ENCODE measurements around the gene IGF1R. TPM values are rescaled to one million over a fixed set of nuclear protein-coding genes. Genes with fewer than 3 reads are reported as not detected.

The IGF1R gene
- total and polyA plus RNA-seq, 2 of the 13 experiments (the other 11 are each of a cell fraction or from before 2014, with no cell fraction given): 15.9 to 18.4 TPM

DNA sequence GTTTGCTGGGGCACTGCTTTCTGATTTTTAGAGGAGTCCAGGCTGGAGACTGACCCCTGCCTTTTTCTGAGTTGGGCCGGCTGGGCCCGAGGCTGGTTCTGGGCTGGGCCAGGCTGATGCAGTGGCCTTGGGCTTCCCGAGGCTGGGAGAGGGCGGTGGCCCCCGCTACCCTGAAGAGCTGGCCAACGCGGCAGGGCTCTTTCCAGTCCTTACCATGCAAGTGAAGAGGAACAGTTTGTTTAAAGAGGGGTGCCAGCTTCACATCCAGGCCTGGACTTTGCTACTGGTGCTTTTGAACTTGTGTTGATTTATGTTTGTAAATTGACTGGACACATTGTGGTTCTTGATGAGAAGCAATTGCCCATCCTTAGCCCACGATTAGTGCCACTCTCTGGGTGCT lies 15.3 kb downstream of the IGF1R start (continued):
- 0 out of 2 replicates have a peak, but pooled peaks have one; percentile 37 for TF ChIP-seq SOX5 (CRISPR knock-in tag; IDR thresholded peaks at IDR 0.05; ENCODE audit: borderline replicate concordance)
- TF ChIP-seq IKZF5 (CRISPR knock-in tag; IDR thresholded peaks at IDR 0.05): 0 out of 2 replicates have a peak, but pooled peaks have one; percentile 35
- TF ChIP-seq, protein P1, sequence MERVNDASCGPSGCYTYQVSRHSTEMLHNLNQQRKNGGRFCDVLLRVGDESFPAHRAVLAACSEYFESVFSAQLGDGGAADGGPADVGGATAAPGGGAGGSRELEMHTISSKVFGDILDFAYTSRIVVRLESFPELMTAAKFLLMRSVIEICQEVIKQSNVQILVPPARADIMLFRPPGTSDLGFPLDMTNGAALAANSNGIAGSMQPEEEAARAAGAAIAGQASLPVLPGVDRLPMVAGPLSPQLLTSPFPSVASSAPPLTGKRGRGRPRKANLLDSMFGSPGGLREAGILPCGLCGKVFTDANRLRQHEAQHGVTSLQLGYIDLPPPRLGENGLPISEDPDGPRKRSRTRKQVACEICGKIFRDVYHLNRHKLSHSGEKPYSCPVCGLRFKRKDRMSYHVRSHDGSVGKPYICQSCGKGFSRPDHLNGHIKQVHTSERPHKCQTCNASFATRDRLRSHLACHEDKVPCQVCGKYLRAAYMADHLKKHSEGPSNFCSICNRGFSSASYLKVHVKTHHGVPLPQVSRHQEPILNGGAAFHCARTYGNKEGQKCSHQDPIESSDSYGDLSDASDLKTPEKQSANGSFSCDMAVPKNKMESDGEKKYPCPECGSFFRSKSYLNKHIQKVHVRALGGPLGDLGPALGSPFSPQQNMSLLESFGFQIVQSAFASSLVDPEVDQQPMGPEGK (CRISPR knock-in tag; IDR thresholded peaks at IDR 0.05): peak; percentile 87
- TF ChIP-seq SATB2 (CRISPR knock-in tag; IDR thresholded peaks at IDR 0.05): no peak
- TF ChIP-seq, protein P2, sequence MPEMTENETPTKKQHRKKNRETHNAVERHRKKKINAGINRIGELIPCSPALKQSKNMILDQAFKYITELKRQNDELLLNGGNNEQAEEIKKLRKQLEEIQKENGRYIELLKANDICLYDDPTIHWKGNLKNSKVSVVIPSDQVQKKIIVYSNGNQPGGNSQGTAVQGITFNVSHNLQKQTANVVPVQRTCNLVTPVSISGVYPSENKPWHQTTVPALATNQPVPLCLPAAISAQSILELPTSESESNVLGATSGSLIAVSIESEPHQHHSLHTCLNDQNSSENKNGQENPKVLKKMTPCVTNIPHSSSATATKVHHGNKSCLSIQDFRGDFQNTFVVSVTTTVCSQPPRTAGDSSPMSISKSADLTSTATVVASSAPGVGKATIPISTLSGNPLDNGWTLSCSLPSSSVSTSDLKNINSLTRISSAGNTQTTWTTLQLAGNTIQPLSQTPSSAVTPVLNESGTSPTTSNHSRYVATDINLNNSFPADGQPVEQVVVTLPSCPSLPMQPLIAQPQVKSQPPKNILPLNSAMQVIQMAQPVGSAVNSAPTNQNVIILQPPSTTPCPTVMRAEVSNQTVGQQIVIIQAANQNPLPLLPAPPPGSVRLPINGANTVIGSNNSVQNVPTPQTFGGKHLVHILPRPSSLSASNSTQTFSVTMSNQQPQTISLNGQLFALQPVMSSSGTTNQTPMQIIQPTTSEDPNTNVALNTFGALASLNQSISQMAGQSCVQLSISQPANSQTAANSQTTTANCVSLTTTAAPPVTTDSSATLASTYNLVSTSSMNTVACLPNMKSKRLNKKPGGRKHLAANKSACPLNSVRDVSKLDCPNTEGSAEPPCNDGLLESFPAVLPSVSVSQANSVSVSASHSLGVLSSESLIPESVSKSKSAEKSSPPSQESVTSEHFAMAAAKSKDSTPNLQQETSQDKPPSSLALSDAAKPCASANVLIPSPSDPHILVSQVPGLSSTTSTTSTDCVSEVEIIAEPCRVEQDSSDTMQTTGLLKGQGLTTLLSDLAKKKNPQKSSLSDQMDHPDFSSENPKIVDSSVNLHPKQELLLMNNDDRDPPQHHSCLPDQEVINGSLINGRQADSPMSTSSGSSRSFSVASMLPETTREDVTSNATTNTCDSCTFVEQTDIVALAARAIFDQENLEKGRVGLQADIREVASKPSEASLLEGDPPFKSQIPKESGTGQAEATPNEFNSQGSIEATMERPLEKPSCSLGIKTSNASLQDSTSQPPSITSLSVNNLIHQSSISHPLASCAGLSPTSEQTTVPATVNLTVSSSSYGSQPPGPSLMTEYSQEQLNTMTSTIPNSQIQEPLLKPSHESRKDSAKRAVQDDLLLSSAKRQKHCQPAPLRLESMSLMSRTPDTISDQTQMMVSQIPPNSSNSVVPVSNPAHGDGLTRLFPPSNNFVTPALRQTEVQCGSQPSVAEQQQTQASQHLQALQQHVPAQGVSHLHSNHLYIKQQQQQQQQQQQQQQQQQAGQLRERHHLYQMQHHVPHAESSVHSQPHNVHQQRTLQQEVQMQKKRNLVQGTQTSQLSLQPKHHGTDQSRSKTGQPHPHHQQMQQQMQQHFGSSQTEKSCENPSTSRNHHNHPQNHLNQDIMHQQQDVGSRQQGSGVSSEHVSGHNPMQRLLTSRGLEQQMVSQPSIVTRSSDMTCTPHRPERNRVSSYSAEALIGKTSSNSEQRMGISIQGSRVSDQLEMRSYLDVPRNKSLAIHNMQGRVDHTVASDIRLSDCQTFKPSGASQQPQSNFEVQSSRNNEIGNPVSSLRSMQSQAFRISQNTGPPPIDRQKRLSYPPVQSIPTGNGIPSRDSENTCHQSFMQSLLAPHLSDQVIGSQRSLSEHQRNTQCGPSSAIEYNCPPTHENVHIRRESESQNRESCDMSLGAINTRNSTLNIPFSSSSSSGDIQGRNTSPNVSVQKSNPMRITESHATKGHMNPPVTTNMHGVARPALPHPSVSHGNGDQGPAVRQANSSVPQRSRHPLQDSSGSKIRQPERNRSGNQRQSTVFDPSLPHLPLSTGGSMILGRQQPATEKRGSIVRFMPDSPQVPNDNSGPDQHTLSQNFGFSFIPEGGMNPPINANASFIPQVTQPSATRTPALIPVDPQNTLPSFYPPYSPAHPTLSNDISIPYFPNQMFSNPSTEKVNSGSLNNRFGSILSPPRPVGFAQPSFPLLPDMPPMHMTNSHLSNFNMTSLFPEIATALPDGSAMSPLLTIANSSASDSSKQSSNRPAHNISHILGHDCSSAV (CRISPR knock-in tag; IDR thresholded peaks at IDR 0.05; ENCODE audit: borderline replicate concordance): no peak
- peak; percentile 66; the same call in 1 of the 2 replicates for TF ChIP-seq HDAC2 (CRISPR knock-in tag; IDR thresholded peaks at IDR 0.05)
- no peak for TF ChIP-seq NR2F6 (IDR thresholded peaks at IDR 0.05)
- 0 out of 2 replicates have a peak, but pooled peaks have one; percentile 9 for TF ChIP-seq NR2F6 (CRISPR knock-in tag; IDR thresholded peaks at IDR 0.05)
- no peak for TF ChIP-seq ZSCAN29 (CRISPR knock-in tag; conservative IDR thresholded peaks at IDR 0.05)
- TF ChIP-seq, protein P3, sequence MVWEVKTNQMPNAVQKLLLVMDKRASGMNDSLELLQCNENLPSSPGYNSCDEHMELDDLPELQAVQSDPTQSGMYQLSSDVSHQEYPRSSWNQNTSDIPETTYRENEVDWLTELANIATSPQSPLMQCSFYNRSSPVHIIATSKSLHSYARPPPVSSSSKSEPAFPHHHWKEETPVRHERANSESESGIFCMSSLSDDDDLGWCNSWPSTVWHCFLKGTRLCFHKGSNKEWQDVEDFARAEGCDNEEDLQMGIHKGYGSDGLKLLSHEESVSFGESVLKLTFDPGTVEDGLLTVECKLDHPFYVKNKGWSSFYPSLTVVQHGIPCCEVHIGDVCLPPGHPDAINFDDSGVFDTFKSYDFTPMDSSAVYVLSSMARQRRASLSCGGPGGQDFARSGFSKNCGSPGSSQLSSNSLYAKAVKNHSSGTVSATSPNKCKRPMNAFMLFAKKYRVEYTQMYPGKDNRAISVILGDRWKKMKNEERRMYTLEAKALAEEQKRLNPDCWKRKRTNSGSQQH (CRISPR knock-in tag; IDR thresholded peaks at IDR 0.05; ENCODE audit: low read depth): no peak
- TF ChIP-seq ZBTB14 (CRISPR knock-in tag; IDR thresholded peaks at IDR 0.05): no peak
- TF ChIP-seq GRHL1 (CRISPR knock-in tag; conservative IDR thresholded peaks at IDR 0.05): no peak
- no peak for TF ChIP-seq ZNF530 (CRISPR knock-in tag; IDR thresholded peaks at IDR 0.05; ENCODE audit: low read depth)
- TF ChIP-seq ZNF251 (CRISPR knock-in tag; IDR thresholded peaks at IDR 0.05): no peak
